Dendritic cell treated with granulocyte-macrophage colony-stimulating factor and Interleukin-4, amounts not matched to agents 40 ng/mL and 50 ng/mL, for 4 days (primary cell): Measurements from ENCODE around the gene SND1.

Source experiments
- H3K27ac Mint-ChIP-seq: one replicate; pipeline ENCODE4 v1.8.0; 2022; ENCODE audit warnings: mild to moderate bottlenecking, mixed read lengths
- H3K27me3 Mint-ChIP-seq: one replicate; pipeline ENCODE4 v1.8.0; 2022; ENCODE audit warnings: mild to moderate bottlenecking, mixed read lengths
- H3K36me3 Mint-ChIP-seq: one replicate; pipeline ENCODE4 v1.8.0; 2022; ENCODE audit warnings: low read depth, mixed read lengths
- H3K4me1 Mint-ChIP-seq: one replicate; pipeline ENCODE4 v1.8.0; 2022; ENCODE audit warnings: low read depth, mixed read lengths
- H3K4me3 Mint-ChIP-seq: one replicate; pipeline ENCODE4 v1.8.0; 2022; ENCODE audit warnings: mild to moderate bottlenecking, moderate library complexity, mixed read lengths
- H3K9me3 Mint-ChIP-seq: one replicate; pipeline ENCODE4 v1.8.0; 2022; ENCODE audit warnings: mixed read lengths
- intact Hi-C: fragments of 100-400 bp; cut with micrococcal nuclease; formaldehyde crosslinking; loops from one replicate; pipeline ENCODE4 v1.15.0; 2022

SND1 gene

DNA sequence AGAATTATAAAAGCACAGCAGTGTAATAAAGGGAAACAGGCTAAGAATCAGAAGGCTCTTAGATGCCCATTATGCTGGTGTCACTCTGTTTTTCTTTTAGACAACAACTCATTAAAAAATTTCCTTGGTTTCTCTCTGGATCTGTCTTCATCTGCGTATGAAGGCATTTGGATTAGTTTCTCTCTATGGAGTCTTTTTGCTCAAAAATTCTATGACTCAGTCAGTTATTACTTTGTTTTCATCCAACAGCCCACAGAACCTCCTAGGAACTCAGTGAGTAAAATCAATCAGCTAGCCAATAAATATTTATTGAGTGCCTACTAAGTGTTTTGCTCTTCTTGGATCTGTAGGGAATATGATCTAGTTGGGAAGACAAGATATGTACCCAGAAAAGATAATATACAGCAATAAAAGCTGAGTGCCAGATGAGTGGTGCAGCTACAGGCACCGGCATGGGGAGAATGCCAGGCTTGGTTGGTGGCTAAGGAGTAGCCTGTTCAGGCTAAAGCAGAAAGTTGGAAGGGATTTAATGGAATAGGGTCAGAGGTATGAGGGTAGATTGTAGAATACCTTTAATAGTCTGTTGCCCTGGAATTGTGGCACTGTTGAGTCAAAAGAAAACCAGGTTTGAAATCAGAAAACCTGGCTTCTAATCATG is 223.1 kb downstream of the SND1 start:
- intact Hi-C loops, result no loop called here
- Mint-ChIP-seq H3K4me3 (no peak overlapping the region), H3K4me1 (peaks cover 8% of the 10 kb centered on the region), H3K27me3 (no peaks in the 10 kb centered on the region), H3K36me3 (no peaks in the 10 kb centered on the region), H3K27ac (no peak overlapping the region), H3K9me3 (no peaks in the 10 kb centered on the region)

DNA sequence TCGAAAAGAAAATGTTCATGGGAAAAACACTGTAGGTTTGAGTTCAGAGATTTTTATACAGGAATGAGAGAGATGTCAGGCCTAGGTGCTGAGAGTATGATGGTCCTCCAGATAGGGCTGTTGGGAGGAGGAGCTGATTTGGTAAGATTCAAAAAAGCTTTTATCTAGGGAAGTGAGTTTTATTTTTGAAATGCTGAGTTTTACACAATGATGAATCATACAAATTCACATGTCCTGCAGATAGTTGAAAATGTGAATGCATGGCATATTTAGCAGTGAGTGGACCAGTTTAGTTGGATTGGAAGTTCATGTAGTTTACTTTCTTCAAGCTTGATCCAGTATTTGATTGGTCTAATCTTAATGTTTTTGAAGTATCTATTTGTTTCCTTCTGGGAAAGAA is 224.4 kb downstream of the SND1 start:
- H3K4me3 Mint-ChIP-seq, result no peak overlapping the region
- no peaks in the 10 kb centered on the region for H3K36me3 Mint-ChIP-seq
- peaks cover 8% of the 10 kb centered on the region for H3K4me1 Mint-ChIP-seq
- intact Hi-C loops, result no loop called here
- no peak overlapping the region for H3K27ac Mint-ChIP-seq
- H3K27me3 Mint-ChIP-seq, result no peaks in the 10 kb centered on the region
- H3K9me3 Mint-ChIP-seq, result no peaks in the 10 kb centered on the region

DNA sequence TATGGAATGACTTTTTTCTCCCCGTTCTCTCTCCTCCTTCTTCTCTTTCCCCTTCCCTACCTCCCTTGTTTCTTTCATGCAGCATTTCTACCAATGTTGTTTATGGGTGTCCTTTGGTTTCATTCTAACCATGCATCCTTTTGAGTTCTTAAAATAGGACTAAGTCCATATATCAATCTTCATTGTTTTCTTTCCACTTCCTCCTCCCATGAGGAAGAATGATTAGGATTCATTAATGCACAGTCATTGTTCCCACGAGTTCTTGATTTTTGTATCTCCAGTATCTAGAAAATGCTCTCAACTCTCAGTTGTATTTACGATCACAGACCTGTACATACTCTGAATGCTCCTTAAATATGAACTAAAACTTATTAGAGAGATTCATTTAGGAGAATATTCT is 226.0 kb downstream of the SND1 start:
- no peak overlapping the region for H3K4me3 Mint-ChIP-seq
- no peaks in the 10 kb centered on the region for H3K36me3 Mint-ChIP-seq
- H3K4me1 Mint-ChIP-seq, result peaks cover 4% of the 10 kb centered on the region
- intact Hi-C loops, result no loop called here
- no peaks in the 10 kb centered on the region for H3K9me3 Mint-ChIP-seq
- H3K27ac Mint-ChIP-seq, result no peak overlapping the region
- no peaks in the 10 kb centered on the region for H3K27me3 Mint-ChIP-seq

DNA sequence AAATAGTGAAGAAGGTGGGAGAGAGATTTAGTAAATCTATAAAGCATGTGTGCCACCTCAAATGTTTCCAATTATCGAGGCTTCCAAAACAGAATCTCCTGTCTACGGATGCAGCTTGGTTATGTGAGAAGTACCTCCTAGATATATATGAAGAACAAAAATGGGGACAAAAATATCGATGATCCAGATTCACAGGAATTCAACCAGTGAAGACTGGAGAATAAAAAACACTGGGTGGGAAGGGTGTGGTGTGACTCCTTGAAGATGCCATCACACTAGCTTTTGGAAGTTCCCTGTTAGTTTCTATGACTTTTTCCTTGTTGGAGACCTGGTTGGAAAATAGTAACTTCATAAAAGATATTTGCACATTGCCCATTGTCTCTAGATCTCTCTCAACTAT is 226.8 kb downstream of the SND1 start:
- intact Hi-C loops, result no loop called here
- Mint-ChIP-seq H3K27me3 (no peaks in the 10 kb centered on the region), H3K4me3 (no peak overlapping the region), H3K4me1 (peaks cover 4% of the 10 kb centered on the region), H3K27ac (no peak overlapping the region), H3K9me3 (no peaks in the 10 kb centered on the region), H3K36me3 (no peaks in the 10 kb centered on the region)

DNA sequence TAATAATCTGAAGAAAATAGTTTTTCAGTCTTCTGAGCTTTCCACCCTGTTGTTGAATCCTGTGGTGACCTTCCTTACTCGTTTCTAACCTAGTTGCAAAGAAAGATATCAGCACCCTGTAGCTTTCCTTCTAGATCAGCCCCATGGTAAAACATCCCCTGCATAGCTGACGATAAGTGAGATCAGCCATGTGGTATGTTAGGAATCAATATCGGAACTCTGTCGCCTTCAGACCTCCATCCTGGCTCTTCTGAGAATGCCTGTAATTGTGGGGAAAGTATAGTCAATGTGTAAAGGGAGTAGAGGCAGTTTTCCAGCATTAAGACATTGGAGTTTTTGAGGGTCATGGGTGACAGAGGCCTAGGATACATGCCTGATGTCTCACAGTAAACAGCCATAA is 227.4 kb downstream of the SND1 start:
- no peaks in the 10 kb centered on the region for H3K9me3 Mint-ChIP-seq
- no peak overlapping the region for H3K4me3 Mint-ChIP-seq
- peaks cover 2% of the 10 kb centered on the region for H3K36me3 Mint-ChIP-seq
- no peak overlapping the region for H3K27ac Mint-ChIP-seq
- no peaks in the 10 kb centered on the region for H3K27me3 Mint-ChIP-seq
- H3K4me1 Mint-ChIP-seq, result peaks cover 4% of the 10 kb centered on the region
- intact Hi-C loops, result no loop called here

DNA sequence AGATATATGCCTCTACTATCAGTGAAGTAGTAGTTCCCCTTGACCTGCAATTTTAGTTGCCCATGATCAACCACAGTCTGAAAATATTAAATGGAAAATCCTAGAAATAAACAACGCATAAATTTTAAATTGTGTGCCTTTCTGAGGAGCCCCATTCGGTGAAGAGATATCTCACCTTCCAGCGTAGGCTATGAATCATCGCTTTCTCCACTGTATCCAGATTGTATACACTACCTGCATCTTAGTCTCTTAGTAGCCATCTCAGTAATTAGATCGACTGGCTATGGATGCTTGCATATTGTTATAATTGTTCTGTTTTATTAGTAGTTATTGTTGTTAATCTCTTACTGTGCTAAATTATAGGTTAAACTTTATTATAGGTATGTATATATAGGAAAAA is 227.9 kb downstream of the SND1 start:
- Mint-ChIP-seq H3K36me3 (peaks cover 7% of the 10 kb centered on the region), H3K27me3 (no peaks in the 10 kb centered on the region), H3K27ac (no peak overlapping the region), H3K9me3 (no peaks in the 10 kb centered on the region), H3K4me3 (no peak overlapping the region), H3K4me1 (peaks cover 4% of the 10 kb centered on the region)
- intact Hi-C loops, result no loop called here

DNA sequence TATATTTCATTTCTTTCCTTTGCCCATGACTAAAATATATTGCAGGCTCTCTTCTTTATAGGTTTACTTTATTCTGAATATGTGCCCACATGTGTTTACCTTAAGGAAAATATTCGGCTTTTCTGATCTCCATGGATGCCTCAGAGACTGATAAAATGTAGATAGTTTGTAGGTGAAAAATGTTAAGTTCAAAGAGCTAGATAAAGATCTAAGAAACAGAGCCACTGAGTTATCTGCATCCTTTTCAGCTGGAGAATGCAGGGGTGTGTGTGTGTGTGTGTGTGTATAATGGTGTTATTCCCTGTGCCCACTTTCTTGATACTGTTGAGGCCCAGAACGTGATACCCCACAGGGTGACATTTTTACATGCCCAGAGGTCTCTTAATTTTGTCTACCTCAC is 228.5 kb downstream of the SND1 start:
- H3K4me1 Mint-ChIP-seq, result peaks cover 8% of the 10 kb centered on the region
- H3K9me3 Mint-ChIP-seq, result no peaks in the 10 kb centered on the region
- H3K27ac Mint-ChIP-seq, result no peak overlapping the region
- peaks cover 7% of the 10 kb centered on the region for H3K36me3 Mint-ChIP-seq
- intact Hi-C loops, result no loop called here
- no peak overlapping the region for H3K4me3 Mint-ChIP-seq
- no peaks in the 10 kb centered on the region for H3K27me3 Mint-ChIP-seq

DNA sequence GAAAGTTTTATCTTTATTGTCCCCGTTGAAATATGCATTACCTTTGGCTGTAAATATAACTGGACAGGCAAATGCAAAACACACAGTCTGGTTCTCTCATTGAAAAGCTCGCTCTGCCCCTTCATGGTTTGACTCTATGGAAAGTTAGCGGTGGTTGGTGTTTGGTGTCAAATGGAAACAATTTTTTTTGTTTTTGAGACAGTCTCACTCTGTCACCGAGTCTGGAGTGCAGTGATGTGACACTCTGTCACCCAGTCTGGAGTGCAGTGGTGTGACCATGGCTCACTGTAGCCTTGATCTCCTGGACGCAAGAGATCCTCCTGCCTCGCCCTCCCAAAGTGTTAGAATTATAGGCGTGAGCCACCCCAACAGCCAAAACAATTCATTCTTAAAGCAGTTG is 229.6 kb downstream of the SND1 start:
- Mint-ChIP-seq H3K36me3 (peaks cover 7% of the 10 kb centered on the region), H3K27me3 (no peaks in the 10 kb centered on the region), H3K9me3 (no peaks in the 10 kb centered on the region), H3K4me1 (peaks cover 14% of the 10 kb centered on the region), H3K4me3 (no peak overlapping the region), H3K27ac (no peak overlapping the region)
- intact Hi-C loops, result no loop called here

DNA sequence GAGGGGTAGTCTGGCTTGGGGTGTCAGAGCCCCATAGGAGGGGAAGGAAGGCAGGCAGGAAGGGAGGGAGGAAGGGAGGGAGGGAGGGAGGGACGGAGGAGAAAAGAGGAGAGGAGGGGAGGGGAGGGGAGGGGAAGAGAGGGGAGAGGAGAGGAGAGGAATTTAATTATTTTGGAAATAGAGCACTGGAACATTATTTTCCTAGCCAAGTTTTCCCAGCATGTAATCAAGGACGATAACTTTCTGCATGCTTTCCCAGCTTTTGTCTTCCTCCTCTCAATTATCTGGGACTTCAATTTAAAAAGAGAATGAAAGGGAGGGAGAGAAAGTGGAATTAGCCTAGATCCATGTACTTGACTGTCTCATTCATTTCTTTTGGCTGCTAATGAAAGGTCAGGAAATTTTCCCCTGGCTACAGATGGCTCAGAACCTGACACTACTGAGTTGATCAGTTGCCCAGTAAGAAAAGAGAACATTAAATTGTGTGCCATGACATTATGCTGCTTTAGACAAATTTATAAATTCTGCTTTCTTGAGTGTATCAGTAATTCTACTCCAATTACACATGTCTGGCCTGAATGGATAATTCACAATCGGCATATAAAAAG is 230.4 kb downstream of the SND1 start:
- no peaks in the 10 kb centered on the region for H3K27me3 Mint-ChIP-seq
- H3K9me3 Mint-ChIP-seq, result no peaks in the 10 kb centered on the region
- no peak overlapping the region for H3K4me3 Mint-ChIP-seq
- no peak overlapping the region for H3K27ac Mint-ChIP-seq
- intact Hi-C loops, result no loop called here
- H3K36me3 Mint-ChIP-seq, result peaks cover 15% of the 10 kb centered on the region
- H3K4me1 Mint-ChIP-seq, result peaks cover 14% of the 10 kb centered on the region

DNA sequence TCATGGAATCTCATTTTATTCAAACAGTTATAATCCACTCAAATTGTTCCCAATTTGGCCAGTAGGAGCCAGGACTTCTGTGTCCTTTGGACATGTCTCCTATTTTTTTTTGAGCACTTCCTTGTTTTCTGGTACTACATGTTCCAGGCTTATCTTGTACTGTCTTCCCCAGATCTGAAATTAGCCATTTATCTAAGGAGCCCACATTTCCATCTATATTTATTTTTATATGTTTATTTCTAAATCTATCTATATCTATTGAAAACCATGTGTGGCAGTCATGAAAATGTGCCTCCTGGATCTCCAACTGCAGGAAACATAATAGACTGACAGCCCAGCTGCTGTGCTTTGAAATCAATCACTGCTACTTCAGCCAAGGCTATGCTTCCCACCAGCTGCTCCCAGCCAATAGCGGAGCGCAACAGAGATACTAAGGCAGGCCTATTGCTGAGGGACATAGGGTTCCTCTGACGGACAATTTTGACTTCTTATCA is 232.1 kb downstream of the SND1 start:
- intact Hi-C loops, result no loop called here
- H3K4me1 Mint-ChIP-seq, result peaks cover 14% of the 10 kb centered on the region
- no peaks in the 10 kb centered on the region for H3K27me3 Mint-ChIP-seq
- peaks cover 32% of the 10 kb centered on the region for H3K36me3 Mint-ChIP-seq
- H3K9me3 Mint-ChIP-seq, result no peaks in the 10 kb centered on the region
- no peak overlapping the region for H3K4me3 Mint-ChIP-seq
- H3K27ac Mint-ChIP-seq, result no peak overlapping the region

DNA sequence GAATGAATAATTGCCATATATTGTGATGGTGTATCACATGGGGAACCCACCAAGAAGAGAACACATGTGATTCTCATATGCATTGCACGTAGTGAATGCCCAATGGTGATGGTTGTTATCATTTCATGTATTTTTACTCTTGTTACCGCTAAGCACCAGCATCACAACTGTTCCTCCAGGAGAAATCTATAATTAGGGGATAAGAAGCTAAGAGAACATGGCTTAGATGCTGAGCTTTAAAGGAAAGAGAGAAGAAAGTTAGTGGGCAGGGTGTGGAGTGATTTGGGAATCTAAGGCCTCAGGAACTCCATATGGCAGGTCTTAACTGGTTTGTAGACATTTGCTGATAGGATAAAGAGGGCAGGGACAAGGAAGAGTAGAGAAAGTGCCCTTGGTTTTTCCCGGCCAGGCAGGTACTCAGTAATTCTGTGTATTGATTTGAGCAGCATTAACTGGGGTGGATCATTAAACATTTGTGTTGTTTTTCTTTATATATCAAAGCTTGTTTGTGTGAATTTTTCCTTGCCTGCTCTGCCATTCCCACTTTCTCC is 233.3 kb downstream of the SND1 start:
- Mint-ChIP-seq H3K27me3 (no peaks in the 10 kb centered on the region), H3K9me3 (no peaks in the 10 kb centered on the region), H3K36me3 (peaks cover 44% of the 10 kb centered on the region), H3K4me1 (peaks cover 23% of the 10 kb centered on the region), H3K27ac (peak overlapping the region; percentile 58), H3K4me3 (no peak overlapping the region)
- intact Hi-C loops, result no loop called here

DNA sequence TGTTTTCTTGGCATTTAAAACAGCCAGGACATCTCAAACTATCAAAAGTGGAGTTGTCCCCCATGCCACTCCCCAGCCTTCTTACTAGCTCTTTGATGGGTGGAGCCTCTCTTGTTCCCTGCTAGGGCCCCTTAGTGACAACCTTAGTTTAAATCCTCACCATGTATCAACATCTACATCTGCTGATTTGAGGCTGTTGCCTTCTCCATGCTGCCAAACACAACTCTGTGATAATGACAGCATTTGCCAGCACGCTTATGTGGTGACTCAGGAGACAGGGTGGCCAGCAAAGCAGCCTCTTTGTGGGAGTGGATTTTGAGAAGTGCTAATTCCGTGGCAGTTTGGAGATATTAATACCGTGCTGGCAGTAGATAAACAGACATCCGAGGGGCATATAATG is 233.8 kb downstream of the SND1 start:
- intact Hi-C loops, result no loop called here
- Mint-ChIP-seq H3K4me1 (peaks cover 26% of the 10 kb centered on the region), H3K4me3 (no peak overlapping the region), H3K27me3 (no peaks in the 10 kb centered on the region), H3K27ac (peak overlapping the region; percentile 58), H3K9me3 (no peaks in the 10 kb centered on the region), H3K36me3 (peaks cover 45% of the 10 kb centered on the region)

DNA sequence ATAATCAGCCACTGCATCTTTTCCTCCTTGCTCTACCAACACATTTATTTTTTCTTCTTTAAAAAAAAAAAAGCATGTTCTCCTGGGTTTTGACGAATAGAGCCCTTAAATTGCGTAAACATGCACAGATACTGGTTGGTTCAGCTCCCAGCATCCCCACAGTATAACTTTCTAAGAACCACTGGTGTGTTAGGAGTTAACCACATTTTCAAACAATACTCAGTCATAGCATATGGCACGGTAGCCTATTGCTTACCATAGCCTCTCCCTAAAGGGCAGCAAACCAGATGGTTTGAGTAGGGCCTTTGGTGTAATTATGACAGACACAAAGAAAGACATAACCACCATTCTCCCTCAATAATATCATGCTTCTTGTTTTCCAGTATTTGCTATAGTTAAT is 234.3 kb downstream of the SND1 start:
- no peaks in the 10 kb centered on the region for H3K9me3 Mint-ChIP-seq
- H3K4me1 Mint-ChIP-seq, result peaks cover 30% of the 10 kb centered on the region
- no peak overlapping the region for H3K27ac Mint-ChIP-seq
- H3K27me3 Mint-ChIP-seq, result no peaks in the 10 kb centered on the region
- intact Hi-C loops, result no loop called here
- H3K36me3 Mint-ChIP-seq, result peaks cover 49% of the 10 kb centered on the region
- H3K4me3 Mint-ChIP-seq, result no peak overlapping the region

DNA sequence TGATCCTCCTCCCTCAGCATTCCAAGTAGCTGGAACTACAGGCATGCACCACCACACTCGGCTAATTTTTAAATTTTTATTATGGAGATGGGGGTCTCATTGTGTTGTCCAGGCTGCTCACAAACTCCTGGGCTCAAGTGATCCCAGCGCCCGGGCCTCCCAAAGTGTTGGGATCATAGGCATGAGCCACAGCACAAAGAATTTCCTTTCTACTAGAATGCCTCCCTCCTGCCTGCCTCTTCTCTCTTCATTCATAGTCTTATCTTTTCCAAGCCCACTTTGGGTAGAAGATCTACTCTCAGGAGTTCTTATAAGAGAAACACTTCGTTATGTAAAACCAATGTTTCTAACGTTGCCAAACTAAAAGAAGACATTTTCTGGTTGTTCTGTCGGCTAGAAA is 235.1 kb downstream of the SND1 start:
- Mint-ChIP-seq H3K4me3 (no peak overlapping the region), H3K9me3 (no peaks in the 10 kb centered on the region), H3K4me1 (peaks cover 32% of the 10 kb centered on the region), H3K27ac (no peak overlapping the region), H3K36me3 (peaks cover 57% of the 10 kb centered on the region), H3K27me3 (no peaks in the 10 kb centered on the region)
- intact Hi-C loops, result no loop called here

DNA sequence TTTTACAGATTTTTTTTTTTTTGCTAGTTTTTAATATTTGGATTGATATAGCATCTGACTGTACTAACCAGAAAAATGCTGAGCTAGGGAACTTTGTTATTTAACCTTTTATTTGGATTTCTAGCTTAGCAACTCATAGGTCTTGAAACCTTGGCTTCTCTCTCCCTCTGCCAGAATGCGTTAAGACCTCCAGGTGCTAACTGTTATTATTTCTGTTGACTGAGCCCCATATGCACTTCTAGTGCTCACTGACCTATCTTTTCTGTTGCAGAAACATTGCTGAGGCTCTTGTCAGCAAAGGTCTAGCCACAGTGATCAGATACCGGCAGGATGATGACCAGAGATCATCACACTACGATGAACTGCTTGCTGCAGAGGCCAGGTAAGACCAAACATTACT is 235.6 kb downstream of the SND1 start:
- no peaks in the 10 kb centered on the region for H3K9me3 Mint-ChIP-seq
- H3K27ac Mint-ChIP-seq, result no peak overlapping the region
- intact Hi-C loops, result no loop called here
- H3K27me3 Mint-ChIP-seq, result no peaks in the 10 kb centered on the region
- H3K4me3 Mint-ChIP-seq, result no peak overlapping the region
- peaks cover 37% of the 10 kb centered on the region for H3K4me1 Mint-ChIP-seq
- H3K36me3 Mint-ChIP-seq, result peaks cover 59% of the 10 kb centered on the region
